ENCODE data around the gene SYCP3. TPM values are rescaled to one million over a fixed set of nuclear protein-coding genes. Genes with fewer than 3 reads are reported as not detected.

SYCP3 gene
- total and polyA plus RNA-seq, 12 donors, result 0.07 to 0.22 (median 0.18) TPM; not detected in 9

DNA sequence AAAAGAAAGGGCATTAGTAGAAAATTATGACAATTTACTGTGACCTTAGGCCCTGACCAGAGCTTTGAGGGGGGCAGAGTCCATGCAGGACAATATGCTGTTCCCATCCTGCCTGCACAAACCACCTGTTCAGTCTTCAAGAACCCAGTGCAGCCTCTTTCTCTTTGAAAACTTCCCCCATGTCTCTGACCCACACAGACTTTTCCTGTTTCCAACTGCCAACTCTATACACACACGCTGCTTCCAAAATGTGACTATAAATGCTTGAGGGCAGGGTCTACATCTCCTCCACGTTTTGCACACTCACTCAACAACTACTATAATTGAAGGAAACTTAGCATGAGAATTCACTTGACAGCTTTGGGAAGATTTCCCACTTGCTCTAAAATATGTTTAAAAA, 36.6 kb upstream of the SYCP3 start:
- intact Hi-C loops (cut with DNase I), result loop anchor here in 6 of 10 donors (2.0 to 10.0 kb wide), 5 partner anchors 55 to 371 kb away; partner anchors contain the start of genes GNPTAB (in 4 of the 6) and ARL1 (in 1 of the 6)
- DNase-seq (no peak), ATAC-seq (no peak)
- Histone ChIP-seq H3K36me3 (peaks cover 0 to 71% (median 0%) of the 10 kb centered on the region in 9 donors), H3K4me3 (no peak overlapping the region), H3K9me3 (no peaks in the 10 kb centered on the region), H3K27ac (no peak overlapping the region), H3K4me1 (peaks cover 0 to 49% (median 10%) of the 10 kb centered on the region in 9 donors), H3K27me3 (no peaks in the 10 kb centered on the region)
- 67 to 68% methylated on average over 2 of the region's 2 CpGs for WGBS, 2 donors
- TF ChIP-seq, protein P1, sequence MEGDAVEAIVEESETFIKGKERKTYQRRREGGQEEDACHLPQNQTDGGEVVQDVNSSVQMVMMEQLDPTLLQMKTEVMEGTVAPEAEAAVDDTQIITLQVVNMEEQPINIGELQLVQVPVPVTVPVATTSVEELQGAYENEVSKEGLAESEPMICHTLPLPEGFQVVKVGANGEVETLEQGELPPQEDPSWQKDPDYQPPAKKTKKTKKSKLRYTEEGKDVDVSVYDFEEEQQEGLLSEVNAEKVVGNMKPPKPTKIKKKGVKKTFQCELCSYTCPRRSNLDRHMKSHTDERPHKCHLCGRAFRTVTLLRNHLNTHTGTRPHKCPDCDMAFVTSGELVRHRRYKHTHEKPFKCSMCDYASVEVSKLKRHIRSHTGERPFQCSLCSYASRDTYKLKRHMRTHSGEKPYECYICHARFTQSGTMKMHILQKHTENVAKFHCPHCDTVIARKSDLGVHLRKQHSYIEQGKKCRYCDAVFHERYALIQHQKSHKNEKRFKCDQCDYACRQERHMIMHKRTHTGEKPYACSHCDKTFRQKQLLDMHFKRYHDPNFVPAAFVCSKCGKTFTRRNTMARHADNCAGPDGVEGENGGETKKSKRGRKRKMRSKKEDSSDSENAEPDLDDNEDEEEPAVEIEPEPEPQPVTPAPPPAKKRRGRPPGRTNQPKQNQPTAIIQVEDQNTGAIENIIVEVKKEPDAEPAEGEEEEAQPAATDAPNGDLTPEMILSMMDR (IDR thresholded peaks at IDR 0.05), result no peak

DNA sequence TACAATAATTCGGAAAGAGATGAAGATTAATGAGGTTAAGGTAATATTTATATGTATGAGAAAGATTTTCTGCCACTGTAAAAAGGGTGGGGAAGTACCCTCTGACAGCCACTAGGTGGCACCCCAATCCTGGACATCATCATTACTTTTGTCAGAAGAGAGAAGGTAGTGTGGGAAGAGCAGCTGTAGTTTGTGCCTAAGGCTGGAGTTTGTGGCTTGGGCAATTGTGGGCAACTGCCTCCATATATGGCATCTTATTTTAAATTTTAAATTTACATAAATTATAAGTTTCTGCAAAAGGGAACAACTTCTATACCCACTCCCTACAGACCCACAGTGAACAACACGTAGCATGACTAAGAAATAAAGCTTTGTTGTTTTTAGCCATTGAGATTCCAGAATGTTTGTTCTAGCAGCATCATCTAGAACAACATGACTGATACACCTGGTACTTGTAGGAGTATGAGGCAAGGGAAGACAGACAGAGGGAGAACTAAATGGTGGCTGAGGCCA, 34.4 kb upstream of the SYCP3 start:
- TF ChIP-seq, protein P1 (IDR thresholded peaks at IDR 0.05), result peak; percentile 89 to 98 (median 95)
- peaks cover 0 to 40% (median 10%) of the 10 kb centered on the region in 9 donors for H3K4me1 ChIP-seq
- H3K27ac ChIP-seq, result no peak overlapping the region
- H3K9me3 ChIP-seq, result no peaks in the 10 kb centered on the region
- DNase-seq (peak; percentile 18 to 59), ATAC-seq (peak; percentile 57 to 83 (median 74))
- peaks cover 0 to 74% (median 4%) of the 10 kb centered on the region in 9 donors for H3K36me3 ChIP-seq
- intact Hi-C loops (cut with DNase I), result loop anchor here in 7 of 10 donors (2.0 to 10.0 kb wide), 5 partner anchors 57 to 369 kb away; partner anchors contain the start of genes GNPTAB (in 6 of the 7) and ARL1 (in 1 of the 7)
- 56 to 58% methylated on average over 2 of the region's 2 CpGs for WGBS, 2 donors
- H3K4me3 ChIP-seq, result no peak overlapping the region
- H3K27me3 ChIP-seq, result no peaks in the 10 kb centered on the region

DNA sequence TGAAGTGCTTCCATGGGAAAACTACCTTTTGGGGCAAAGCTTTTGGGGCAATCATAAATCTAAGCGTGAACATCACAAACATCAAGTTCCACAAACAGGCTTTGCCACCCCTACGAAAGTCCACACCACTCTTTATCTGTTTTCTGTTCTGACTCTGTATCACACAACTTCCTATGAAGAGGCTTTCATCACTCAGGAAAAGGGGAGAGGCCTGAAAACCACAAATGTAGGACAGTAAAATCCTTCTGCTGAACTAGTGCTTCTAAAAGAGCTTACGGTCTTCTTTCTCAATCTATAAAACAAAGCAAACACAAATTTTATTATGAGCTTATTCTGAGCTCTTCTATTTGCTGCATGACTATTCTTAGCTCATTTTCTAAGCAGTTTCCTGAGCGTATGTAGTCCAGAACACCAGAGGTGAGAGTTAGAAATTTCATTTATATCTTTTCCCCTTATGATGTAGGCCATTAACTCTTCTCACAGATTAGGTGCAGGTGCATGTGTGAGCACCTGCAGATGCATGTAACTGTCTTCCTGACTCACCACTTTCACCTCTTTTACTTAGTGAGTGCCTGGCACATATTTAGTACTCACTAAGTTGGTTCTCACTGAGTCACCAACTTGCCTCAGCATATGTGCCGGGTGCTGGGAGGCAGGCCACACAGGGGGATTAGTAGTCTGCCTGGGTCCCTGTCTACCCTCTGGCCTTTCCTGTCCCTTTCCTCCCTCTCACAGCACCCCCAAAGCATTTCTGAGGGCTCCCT, 32.9 kb upstream of the SYCP3 start:
- 81 to 85% methylated on average over 5 of the region's 5 CpGs for WGBS, 2 donors
- H3K9me3 ChIP-seq, result no peaks in the 10 kb centered on the region
- no peak overlapping the region for H3K4me3 ChIP-seq
- H3K27me3 ChIP-seq, result no peaks in the 10 kb centered on the region
- peaks cover 0 to 77% (median 7%) of the 10 kb centered on the region in 9 donors for H3K36me3 ChIP-seq
- ATAC-seq, result no peak
- no peak for DNase-seq
- intact Hi-C loops (cut with DNase I), result loop anchor here in 6 of 10 donors (2.0 to 10.0 kb wide), 5 partner anchors 59 to 367 kb away; partner anchors contain the start of genes GNPTAB (in 5 of the 6) and ARL1 (in 1 of the 6)
- peaks cover 0 to 32% (median 1%) of the 10 kb centered on the region in 9 donors for H3K4me1 ChIP-seq
- TF ChIP-seq, protein P1 (IDR thresholded peaks at IDR 0.05), result no peak
- peak overlapping the region in 1 of 10 donors; percentile 31 for H3K27ac ChIP-seq

DNA sequence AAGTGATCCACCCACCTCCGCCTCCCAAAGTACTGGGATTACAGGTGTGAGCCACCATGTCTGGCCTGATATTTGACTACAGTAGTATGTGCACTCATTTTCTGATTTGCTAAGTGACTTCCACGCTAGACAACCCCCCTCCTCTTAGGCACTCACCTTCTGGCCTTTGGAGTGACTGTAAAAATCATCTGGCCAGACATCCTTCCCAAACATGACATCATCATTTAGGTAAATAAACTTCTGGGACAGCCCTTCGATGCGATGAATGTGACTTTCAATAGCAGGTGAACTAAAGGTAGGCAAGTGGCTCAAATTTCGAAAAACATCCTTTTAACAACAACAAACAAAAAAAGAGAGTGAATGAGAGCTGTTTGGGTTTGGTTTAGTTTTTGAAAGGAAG, 30.6 kb upstream of the SYCP3 start:
- intact Hi-C loops (cut with DNase I), result loop anchor here in 4 of 10 donors (5.0 to 10.0 kb wide), 3 partner anchors 278 to 365 kb away; partner anchors contain the start of gene ARL1 (in 1 of the 4)
- TF ChIP-seq, protein P1 (IDR thresholded peaks at IDR 0.05), result no peak

More for the DNA sequence above, 30.6 kb upstream of the SYCP3 start:
- Histone ChIP-seq H3K36me3 (peaks cover 0 to 82% (median 11%) of the 10 kb centered on the region in 9 donors), H3K4me3 (no peak overlapping the region), H3K4me1 (peaks cover 0 to 25% (median 0%) of the 10 kb centered on the region in 9 donors), H3K27ac (no peak overlapping the region), H3K9me3 (no peaks in the 10 kb centered on the region), H3K27me3 (no peaks in the 10 kb centered on the region)
- ATAC-seq, result no peak
- WGBS, 2 donors, result 95 to 96% methylated on average over 5 of the region's 5 CpGs
- no peak for DNase-seq
